Lower lobe of right lung (tissue), 2 donors: ENCODE results near the gene RELN. TPM values are rescaled to one million over a fixed set of nuclear protein-coding genes. Genes with fewer than 3 reads are reported as not detected.
"Not testable (repeated sequence)": the region's sequence is repeated elsewhere in the genome, so short reads cannot be mapped to it uniquely, and the experiment has no call there.

Experiments
- ATAC-seq, 2 donors: fragments of 200-7000 bp; cut with Tn5 transposase; one replicate each; pipeline ENCODE4 v1.9.1; 2020 to 2022; ENCODE audit warnings: mild to moderate bottlenecking in 2 of 2, moderate library complexity in 2 of 2
- DNase-seq: peaks from one replicate; pipeline ENCODE4 v3.0.0-alpha.2; 2020
- H3K27ac ChIP-seq: fragments of 200-600 bp; one replicate; pipeline ENCODE4 v1.8.0; 2022
- H3K27me3 ChIP-seq: fragments of 200-600 bp; one replicate; pipeline ENCODE4 v1.8.0; 2022; ENCODE audit warnings: low read depth
- H3K36me3 ChIP-seq: fragments of 200-600 bp; one replicate; pipeline ENCODE4 v1.8.0; 2022; ENCODE audit warnings: mild to moderate bottlenecking
- H3K4me1 ChIP-seq: fragments of 200-600 bp; one replicate; pipeline ENCODE4 v1.8.0; 2022
- H3K4me3 ChIP-seq: fragments of 200-600 bp; one replicate; pipeline ENCODE4 v1.8.0; 2022; ENCODE audit warnings: mild to moderate bottlenecking
- H3K9me3 ChIP-seq: fragments of 200-600 bp; one replicate; pipeline ENCODE4 v1.8.0; 2022
- intact Hi-C: fragments of 100-400 bp; cut with DNase I; formaldehyde crosslinking; loops from one replicate; pipeline ENCODE4 v1.11.0; 2022
- long read RNA-seq: library from polyadenylated mRNA; unstranded; transcript quantifications from one replicate; pipeline ENCODE4 v2.0.0, GENCODE V29; 2021
- total RNA-seq: library from RNA; stranded (reverse); fragmentation: NEBNext Ultra II Directional; extraction: Animal tissue kit (Norgen Biotek cat#: 25700); gene quantifications from one replicate; pipeline ENCODE4 v1.2.1, GENCODE V29; 2021
- TF ChIP-seq, protein P1 (sequence below): fragments of 200-600 bp; IDR thresholded peaks from one replicate; pipeline ENCODE4 v1.8.0; 2022; ENCODE audit warnings: antibody characterized with exemption, mild to moderate bottlenecking
- donor health status: DM: no; HTN: yes; CAD: no; lungs with severe emphysema.

The RELN gene
- 3.7 TPM for total RNA-seq
- long read RNA-seq, partial matches to known transcripts, result 0 of 1 reads
- long read RNA-seq, other reads (novel, unspliced or antisense), result 1 of 1 reads

DNA sequence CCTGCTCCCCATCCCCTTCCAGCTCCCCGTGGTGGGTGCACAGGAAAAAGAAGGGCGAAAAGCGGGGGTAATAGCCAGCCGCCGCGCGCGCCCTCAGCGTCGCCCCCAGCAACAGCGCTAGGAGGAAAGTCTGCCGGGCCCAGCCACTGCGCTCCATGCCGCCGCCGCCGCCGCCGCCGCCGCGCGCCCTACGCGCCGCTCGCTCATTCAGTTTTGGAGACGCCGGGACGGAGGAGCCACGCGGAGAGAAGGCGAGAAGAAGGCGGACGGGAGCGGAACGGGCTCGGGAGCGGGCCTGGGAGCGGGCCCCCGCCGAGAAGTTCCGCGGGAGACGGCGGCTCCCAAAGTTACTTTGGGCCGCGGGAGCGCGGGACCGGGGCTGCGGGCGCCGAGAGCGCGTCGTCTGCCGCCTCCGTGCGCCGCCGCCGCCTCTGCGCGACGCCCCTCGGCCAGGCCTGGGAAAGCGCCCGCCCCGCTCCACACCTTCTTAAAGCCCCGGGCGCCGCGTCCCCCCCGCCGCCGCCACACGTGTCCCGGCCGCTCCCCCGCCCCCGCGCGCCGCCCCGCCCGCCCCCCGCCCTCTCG lies at the start of gene RELN:
Gene RELN (minus strand): TSS at position 459 of the 585 bp plus-strand sequence. CDS start 302 bp downstream, at position 157.
- TF ChIP-seq, protein P1, sequence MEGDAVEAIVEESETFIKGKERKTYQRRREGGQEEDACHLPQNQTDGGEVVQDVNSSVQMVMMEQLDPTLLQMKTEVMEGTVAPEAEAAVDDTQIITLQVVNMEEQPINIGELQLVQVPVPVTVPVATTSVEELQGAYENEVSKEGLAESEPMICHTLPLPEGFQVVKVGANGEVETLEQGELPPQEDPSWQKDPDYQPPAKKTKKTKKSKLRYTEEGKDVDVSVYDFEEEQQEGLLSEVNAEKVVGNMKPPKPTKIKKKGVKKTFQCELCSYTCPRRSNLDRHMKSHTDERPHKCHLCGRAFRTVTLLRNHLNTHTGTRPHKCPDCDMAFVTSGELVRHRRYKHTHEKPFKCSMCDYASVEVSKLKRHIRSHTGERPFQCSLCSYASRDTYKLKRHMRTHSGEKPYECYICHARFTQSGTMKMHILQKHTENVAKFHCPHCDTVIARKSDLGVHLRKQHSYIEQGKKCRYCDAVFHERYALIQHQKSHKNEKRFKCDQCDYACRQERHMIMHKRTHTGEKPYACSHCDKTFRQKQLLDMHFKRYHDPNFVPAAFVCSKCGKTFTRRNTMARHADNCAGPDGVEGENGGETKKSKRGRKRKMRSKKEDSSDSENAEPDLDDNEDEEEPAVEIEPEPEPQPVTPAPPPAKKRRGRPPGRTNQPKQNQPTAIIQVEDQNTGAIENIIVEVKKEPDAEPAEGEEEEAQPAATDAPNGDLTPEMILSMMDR, result no peak
- Histone ChIP-seq H3K27ac (no peak within 1 kb of the TSS), H3K9me3 (no peaks in the 10 kb centered on the region), H3K36me3 (no peaks in the 10 kb centered on the region), H3K27me3 (peaks cover 52% of the 10 kb centered on the region), H3K4me1 (peaks cover 15% of the 10 kb centered on the region), H3K4me3 (peak within 1 kb of the TSS; percentile 50)
- no peak for DNase-seq
- no peak for ATAC-seq
- intact Hi-C loops, result no loop called here

DNA sequence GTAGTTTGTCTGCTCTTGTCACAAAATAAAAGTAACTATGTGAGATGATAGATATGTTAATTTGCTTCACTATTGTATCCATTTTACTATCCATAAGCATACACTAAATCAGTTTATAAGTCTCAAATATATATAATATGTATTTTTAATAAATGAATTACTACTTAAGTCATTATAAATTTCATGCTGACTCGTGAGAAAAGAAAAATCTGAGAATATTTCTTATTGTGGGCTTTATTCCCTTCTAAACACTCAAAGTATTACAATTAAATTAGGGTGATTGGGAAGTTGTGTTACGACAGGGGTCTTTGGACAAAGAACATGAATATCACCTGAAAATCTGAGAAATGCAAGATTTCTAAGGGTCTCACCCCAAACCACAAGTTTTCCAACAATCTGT lies 48.7 kb upstream of the RELN start:
- H3K9me3 ChIP-seq, result no peaks in the 10 kb centered on the region
- H3K4me3 ChIP-seq, result no peak overlapping the region
- H3K27me3 ChIP-seq, result no peaks in the 10 kb centered on the region
- H3K36me3 ChIP-seq, result no peaks in the 10 kb centered on the region
- H3K4me1 ChIP-seq, result no peaks in the 10 kb centered on the region
- intact Hi-C loops, result no loop called here
- DNase-seq, result no peak
- no peak for ATAC-seq
- TF ChIP-seq, protein P1, result no peak
- H3K27ac ChIP-seq, result no peak overlapping the region

DNA sequence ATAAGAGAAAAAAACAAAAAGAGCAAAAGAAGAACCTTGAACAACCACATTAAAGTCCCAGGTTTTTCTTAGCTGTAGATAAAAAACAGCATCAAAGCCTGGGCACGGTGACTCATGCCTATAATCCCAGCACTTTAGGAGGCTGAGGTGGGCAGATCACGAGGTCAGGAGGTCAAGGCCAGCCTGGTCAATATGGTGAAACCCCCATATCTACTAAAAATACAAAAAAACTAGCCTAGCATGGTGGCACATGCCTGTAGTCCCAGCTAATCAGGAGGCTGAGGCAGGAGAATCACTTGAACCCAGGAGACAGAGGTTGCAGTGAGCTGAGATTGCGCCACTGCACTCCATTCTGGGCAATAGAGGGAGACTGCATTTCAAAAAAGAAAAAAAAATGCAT lies 47.4 kb upstream of the RELN start:
- H3K27me3 ChIP-seq, H3K9me3 ChIP-seq, H3K27ac ChIP-seq, ATAC-seq, H3K36me3 ChIP-seq, H3K4me3 ChIP-seq, intact Hi-C loops, DNase-seq, H3K4me1 ChIP-seq: not testable (repeated sequence)

DNA sequence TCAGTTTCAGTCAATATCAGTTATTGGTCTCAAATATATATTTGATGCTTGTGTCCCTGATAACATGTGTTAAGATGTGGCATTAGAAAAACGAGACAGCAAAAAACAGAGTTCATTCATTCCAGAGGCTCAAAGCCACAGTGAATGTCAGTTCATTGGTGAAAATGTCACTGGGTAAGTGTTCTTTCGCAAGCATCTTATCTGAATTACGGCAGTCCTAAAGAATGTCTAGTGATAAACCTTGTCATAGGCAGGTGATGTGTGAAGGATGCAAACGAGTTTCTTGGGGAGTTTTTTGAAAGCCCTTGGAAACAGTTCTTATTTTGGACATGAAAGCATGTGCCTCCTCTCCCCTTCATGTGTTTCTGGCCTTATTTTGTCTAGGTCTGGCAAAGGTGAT lies 45.9 kb upstream of the RELN start:
- Histone ChIP-seq H3K4me3 (no peak overlapping the region), H3K36me3 (no peaks in the 10 kb centered on the region), H3K27ac (no peak overlapping the region), H3K27me3 (no peaks in the 10 kb centered on the region), H3K4me1 (no peaks in the 10 kb centered on the region), H3K9me3 (no peaks in the 10 kb centered on the region)
- no peak for DNase-seq
- intact Hi-C loops, result no loop called here
- no peak for ATAC-seq
- TF ChIP-seq, protein P1, result no peak

DNA sequence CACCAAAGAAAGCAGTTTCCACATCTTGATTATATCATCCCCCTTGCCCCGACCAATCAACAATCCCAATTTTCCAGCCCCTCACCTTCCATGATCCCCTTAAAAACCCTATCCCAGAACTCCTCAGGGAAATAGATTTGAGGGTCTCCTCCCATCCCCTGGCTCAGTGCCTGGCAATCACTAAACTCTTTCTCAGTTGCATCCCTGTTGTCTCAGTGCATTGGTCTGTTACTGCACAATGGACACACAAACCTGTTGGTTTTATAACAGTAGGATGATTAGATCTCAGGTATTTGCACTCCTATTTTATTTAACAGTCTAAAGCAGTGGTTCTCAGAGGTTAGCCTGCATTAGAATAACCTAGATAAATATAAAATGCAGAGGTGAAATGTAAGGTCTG lies 45.2 kb upstream of the RELN start:
- Histone ChIP-seq H3K27ac (no peak overlapping the region), H3K4me3 (no peak overlapping the region), H3K27me3 (no peaks in the 10 kb centered on the region), H3K4me1 (no peaks in the 10 kb centered on the region), H3K9me3 (no peaks in the 10 kb centered on the region), H3K36me3 (no peaks in the 10 kb centered on the region)
- DNase-seq, result no peak
- ATAC-seq, result no peak
- intact Hi-C loops, result no loop called here
- TF ChIP-seq, protein P1, result no peak

DNA sequence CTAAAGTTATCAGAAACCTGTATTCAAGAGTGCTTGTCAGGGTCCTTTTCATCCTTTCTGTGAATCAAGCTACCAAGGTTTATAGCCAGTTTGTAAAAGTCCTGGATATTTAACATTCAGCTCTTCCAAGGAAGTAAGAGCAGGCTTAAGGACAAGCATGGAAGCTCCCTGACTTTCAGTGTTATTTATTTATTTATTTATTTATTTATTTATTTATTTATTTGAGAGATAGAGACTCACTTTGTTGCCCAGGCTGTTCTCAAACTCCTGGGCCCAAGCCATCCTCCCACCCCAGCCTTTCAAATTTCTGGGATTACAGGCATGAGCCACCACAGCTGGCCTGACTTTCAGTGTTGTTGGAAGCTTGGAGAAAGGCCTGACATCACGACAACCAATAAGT lies 44.4 kb upstream of the RELN start:
- Histone ChIP-seq H3K27ac (no peak overlapping the region), H3K4me3 (no peak overlapping the region), H3K4me1 (no peaks in the 10 kb centered on the region), H3K9me3 (no peaks in the 10 kb centered on the region), H3K27me3 (no peaks in the 10 kb centered on the region), H3K36me3 (no peaks in the 10 kb centered on the region)
- intact Hi-C loops, result no loop called here
- ATAC-seq, result no peak
- TF ChIP-seq, protein P1, result no peak
- no peak for DNase-seq
